Stimulated activated CD4-positive, alpha-beta T cell treated with anti-CD3 and anti-CD28 coated beads, TNF-alpha, amount 100 ng/mL, for 48 hours (primary cell): ENCODE results near the gene BOD1L1.

Experiments used
- DNase-seq, 3 donors: peaks; one replicate each; pipeline ENCODE4 v3.0.0-alpha.2; 2020; ENCODE audit warnings: low read depth in 3 of 3

BOD1L1 gene

DNA sequence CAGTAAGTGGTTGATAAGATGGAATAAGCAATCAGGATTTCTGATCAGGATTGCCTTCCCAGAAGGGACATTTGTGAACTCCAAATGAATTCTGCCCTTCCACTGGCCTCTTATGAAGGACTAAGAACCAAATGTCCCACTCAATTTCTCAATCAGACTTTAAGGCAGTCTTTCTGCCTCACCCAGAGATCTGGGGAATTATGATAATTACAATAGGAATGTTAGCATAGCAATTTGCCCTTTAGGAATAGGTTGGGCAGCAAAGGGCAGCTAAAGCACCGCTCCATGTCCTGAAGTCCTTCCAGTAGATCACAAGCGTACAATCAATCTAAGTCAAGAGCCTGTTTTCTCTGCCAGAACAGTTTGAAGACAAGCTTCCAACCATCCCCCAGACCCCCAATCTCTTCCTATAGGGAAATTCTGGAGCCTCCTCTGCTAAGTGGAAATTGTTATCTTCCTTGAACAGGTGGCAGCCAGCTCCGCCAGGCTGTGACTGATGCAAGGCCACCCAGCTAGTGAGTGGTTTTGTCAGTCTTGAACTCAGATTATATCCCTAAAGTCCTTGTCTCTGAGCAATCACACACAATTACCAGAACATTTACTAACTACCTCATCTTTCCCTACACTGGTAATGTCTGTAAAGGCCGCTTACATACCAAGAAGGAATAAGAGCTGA, 101.8 kb downstream of the BOD1L1 start:
- no peak for DNase-seq

DNA sequence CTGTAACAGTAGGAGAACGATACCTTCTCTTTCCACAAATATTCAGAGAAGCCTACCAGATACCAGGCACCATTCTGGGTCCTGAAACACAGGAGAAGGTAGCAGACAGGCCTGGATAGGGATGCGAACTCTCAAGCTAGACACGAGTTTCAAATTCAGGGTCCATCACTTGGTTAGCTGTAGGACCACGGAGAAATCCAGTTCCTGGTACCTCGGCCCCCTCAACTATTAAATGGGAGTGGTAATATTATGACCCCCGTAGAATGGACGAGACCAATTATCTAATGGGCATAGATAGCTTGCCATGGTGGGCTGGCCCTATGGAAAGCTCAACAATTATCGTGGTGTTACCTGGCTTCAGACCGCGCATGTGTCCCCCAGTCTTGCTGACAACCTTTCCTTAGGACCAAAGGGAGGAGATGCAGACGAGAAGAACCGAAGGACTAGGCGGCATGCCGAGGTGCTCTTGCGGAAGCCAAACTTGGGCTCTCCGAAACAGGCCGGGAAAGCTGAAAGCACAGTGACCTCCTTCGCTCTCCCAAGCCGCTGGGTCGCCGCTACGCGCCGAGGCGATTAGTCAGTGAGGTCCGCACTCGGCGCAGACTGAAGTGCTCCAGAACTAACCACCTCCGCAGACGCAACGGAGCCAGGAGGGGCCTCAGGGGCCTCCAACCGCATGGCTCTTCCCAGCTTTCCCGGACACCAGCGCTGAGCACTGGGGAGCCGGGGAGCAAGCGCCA, 102.9 kb downstream of the BOD1L1 start:
- DNase-seq, result no peak

DNA sequence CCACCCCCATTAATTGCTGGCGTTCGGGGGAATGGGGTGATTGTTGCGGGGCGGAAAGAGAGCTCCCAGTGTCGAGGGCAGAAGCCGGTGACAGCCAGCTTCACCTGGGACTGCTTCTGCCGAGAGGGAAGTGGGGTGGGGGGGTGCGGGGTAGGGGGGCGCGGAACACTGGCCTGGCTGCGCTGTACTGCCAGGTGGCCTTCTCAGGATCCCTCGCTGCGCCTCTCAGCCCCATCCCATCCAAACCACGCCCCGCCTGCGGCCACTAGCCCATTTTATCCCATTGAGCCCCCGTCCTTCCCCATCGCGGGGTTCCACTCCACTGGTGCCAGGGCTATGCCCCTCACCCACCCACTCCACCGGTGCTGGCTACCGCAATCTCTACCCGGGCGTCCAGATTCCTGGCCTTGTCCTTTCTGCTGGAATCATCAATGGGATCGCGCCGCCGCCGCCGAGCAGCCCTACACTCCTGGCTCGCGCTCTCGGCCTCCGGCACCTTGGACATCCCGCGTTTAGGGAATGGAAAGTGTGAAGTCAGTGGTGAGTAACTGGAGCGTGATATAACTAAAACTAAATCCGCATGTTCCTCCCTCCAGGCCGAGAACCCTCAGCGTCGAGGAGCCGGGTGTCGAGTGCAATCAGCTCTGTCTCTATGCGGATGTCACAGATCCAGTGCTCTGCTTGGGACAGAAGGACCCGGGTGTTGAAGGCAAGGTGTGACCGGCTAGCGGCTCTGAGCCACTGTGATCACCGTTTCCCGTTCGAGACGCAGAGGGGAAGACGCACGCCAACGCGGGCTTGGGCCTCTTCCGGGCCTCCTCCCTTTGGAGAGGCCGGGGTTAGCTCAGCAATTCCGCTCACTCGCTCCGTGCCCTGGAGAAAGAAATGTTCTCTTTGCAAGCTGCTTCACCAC, 103.7 kb downstream of the BOD1L1 start:
- DNase-seq, result no peak

DNA sequence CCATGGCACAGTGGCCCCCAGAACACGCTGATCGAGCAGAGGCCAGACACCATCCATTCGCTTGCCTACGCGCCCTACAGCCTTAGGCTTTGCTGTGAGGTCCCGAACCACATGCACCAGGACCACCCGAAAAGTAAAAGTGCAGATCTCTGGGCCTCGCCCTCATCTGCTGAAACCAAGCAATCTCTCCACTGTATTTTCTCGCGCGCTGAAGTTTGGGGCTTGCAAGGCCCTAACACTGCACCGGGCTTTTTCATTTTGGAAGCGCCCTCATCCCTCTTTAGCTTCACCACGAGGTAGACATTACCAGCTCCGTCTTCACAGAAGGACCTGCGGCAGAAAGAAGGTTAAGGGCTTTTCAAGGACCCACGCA, 104.4 kb downstream of the BOD1L1 start:
- DNase-seq, result no peak

DNA sequence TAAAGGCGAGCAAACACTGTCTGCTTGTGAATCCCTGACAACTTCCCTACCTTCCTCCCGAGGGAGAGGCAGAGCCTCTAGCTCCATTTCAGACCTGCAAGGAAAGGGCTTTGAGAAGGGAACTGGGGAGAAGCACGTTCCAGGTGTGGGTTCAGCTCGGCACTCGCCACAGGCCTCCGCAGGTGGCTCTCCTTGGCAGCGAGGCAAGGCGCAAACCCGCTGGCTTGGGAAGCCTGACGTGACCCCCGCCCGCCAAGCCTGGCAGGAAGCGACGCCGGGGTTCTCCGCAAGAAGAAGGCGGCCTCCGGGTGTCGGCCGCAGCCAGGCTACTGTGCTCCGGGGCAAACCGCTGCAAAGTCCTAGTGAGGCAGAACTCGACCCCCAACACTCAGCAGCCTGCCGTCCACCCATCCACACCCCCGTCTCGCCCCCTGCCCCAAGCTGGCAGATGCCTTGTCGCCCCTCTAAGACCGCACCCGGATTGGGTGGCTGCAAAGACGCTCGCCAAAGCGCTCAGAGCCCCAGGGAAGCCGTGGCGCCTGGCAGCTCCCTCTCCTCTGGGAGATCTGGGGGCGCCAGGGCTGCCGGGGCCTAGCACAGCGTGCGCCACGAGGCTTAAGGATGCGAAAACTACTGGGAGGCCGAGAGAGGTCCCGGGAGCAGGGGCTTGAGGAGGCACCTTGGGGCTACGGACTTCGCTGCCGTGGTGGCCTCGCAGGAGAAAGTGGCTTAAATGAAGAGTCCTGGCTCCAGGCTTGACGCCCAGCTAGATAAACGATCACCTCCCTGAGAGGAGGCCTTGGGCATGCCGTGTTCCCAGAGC, 105.0 kb downstream of the BOD1L1 start:
- no peak for DNase-seq

DNA sequence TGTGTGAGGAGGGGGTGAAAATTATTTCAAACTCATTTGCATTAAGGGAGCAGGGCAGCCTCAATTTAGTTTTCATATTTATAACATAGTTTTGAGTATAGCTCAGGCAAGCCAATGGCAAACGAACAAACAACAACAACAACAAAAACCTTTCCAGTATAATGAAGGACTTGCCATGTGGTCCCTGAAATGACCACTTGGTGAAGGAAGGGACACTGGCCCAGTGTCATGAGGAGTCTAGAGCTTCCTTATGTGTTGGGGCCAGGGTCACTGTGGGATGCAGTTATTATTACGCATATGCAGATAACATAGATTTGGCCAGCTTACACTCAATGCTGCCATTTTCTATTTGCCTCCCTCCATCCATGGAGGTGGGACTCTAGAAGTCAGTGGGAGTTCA, 106.5 kb downstream of the BOD1L1 start:
- DNase-seq, result no peak
